HG03135 (cell line): ENCODE results near the gene DNAJC5.
"Not testable (repeated sequence)": the region's sequence is repeated elsewhere in the genome, so short reads cannot be mapped to it uniquely, and the experiment has no call there.

ENCODE experiments used
- ATAC-seq: cut with Tn5 transposase; IDR thresholded peaks from one replicate; pipeline ENCODE4 v1.9.1; 2021; ENCODE audit warnings: mild to moderate bottlenecking, moderate library complexity; ENCODE audit not compliant: unreplicated experiment

Gene DNAJC5

DNA sequence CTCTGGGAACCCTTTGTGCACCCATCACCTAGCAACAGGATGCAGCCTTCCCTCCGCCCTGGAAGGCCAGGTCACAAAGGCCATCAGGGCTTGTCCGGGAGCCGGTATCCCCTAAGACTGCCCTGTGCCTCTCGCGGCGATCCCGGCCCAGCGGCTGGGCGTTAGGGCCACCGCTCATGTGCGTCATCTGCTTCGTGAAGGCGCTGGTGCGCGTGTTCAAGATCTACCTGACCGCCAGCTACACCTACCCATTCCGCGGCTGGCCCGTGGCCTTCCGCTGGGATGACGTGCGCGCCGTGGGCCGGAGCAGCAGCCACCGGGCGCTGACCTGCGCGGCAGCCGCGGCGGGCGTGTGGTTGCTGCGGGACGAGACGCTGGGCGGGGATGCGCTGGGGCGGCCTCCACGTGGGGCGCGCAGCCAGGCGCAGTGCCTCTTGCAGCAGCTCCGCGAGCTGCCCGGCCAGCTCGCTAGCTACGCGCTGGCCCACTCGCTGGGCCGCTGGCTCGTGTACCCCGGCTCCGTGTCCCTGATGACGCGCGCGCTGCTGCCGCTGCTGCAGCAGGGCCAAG lies 33.5 kb upstream of the DNAJC5 start, which contains the start of gene ABHD16B:
Gene ABHD16B, plus strand, starts transcription at position 134 of the 570 bp plus-strand sequence. Its CDS starts 43 bp downstream, at position 177.
- no peak for ATAC-seq

DNA sequence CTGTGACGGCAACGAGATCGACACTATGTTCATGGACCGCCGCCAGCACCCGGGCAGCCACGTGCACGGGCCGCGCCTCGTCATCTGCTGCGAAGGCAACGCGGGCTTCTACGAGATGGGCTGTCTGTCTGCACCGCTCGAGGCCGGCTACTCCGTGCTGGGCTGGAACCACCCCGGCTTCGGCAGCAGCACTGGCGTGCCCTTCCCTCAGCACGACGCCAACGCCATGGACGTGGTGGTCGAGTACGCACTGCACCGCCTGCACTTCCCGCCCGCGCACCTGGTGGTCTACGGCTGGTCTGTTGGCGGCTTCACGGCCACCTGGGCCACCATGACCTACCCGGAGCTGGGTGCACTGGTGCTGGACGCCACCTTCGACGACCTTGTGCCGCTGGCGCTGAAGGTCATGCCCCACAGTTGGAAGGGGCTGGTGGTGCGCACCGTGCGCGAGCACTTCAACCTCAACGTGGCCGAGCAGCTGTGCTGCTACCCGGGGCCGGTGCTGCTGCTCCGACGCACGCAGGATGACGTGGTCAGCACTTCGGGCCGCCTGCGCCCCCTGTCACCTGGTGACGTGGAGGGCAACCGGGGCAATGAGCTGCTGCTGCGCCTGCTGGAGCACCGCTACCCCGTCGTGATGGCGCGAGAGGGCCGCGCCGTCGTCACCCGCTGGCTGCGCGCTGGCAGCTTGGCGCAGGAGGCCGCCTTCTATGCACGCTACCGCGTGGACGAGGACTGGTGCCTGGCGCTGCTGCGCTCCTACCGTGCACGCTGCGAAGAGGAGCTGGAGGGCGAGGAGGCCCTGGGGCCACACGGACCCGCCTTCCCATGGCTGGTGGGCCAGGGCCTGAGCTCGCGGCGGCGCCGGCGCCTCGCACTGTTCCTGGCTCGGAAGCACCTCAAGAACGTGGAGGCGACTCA lies 32.7 kb upstream of the DNAJC5 start:
- ATAC-seq: no peak

DNA sequence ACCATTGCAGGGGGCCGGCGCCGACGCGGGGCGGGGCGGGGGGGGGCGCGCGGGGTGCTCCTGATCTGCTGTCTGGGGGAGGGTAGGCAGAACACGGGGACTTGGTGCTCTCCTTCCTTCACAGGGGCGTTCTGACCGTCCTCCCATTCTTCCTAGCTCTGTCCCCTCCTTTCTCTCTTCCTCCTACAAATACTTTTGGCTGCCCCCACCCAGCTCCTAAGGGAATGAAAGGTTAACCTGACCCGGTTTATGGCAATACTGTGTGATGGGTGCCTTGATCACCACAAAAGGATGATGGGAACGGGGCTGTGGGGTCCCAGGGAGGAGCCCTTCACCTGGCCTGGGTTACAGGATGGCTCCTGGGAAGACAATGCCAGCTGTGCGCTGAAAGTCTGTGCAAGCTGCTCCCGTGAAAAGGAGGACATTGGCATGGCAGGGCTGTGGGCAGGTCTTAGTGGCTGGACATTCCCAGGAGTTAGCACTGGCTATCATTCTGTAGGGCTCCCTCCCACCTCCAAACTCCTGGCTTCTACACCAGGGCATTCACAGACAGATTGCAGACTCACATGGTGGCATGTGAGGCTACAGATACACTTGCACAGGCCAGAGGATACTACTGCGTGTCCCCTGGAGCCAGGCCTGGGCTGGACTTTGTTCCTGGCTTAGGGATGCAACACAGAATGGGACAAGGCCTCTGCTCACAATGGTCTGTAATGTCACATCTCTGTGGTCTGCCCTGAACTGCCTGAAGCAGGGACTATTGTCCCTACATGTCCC lies 31.7 kb upstream of the DNAJC5 start:
- no peak for ATAC-seq

DNA sequence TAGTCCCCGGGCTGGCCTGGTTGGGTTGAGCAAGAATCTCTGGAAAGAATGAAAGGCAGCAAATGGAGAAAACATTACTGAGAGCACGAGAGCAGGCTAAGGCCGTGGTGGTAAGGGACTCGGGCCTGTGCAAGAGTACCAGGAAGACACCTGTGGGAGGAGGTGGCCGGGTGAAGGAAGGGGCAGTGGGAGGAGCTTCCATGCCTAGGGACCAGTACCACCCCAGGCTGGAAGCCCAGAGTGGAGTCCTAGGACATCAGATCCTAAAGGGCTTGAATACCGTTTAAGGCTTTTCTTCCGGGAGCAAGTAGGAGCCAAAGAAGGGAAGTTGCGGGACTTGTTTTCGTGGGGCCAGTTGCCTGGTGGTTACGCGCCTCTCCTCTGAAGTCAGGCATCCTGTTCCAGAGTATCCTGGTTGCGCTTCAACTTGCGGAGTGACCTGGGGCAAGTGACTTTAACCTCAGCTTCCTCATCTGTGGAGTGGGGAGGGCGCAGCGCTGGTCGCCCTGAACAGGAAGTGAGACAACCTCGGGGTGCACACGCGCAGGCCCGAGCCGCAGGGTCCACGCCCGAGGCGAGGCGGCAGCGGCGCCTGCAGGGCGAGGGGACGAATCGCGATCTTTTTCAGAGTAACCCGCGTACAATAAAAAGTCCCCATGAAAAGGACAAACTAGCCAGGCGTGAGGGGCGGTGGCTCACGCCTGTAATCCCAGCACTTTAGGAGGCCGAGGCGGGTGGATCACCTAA lies 31.0 kb upstream of the DNAJC5 start:
- peak; percentile 65 for ATAC-seq

DNA sequence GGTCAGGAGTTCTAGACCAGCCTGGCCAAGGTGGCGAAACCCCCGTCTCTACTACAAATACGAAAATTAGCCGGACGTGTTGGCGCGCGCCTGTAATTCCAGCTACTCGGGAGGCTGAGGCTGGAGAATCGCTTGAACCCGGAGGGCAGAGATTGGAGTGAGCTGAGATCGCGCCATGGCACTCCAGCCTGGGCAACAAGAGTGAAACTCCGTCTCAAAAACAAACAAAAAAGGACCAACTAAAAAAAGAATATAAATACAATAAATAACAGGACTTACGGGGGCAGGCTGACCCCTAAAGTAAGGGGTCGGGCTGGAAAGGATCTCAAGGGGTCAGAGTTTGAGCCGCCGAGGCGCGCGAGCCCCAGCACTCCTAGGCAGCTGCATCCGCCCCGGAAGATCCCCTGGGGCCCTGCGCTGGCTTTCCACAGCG lies 30.4 kb upstream of the DNAJC5 start:
- no peak for ATAC-seq

DNA sequence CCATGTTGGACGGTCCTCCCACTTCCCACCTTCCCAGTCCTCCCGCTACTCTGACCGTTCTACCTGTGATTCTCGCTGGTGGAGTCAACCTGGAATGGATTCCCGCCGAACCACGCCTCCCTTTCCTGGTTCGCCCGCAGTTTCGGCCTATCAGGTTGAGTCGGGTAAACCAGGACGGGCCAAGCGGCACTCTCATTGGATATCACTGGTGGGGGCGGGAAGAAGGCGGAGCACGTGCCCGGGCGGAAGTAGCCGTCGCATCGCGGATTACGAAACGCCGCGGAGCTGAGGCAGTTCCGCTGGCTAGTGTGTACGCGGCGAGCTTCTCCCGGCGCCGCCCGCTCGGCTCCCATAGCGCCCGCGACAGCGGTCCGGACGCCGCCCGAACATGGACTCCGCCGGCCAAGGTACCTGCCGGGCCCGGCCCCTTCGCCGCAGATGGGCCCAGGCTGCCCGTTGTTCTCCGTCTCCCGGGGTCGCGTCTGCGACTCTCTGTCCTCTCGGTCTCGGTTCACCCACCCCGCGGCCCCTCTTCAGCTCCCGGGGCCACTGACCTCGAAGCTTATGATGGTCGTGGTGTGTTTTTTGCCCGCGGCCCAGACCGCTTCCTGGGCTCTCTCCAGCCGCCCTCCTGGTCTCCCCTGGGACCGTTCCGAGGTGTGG lies 29.8 kb upstream of the DNAJC5 start, which contains the start of gene TPD52L2:
Gene TPD52L2, plus strand, starts transcription at position 293 of the 663 bp plus-strand sequence. Its CDS starts 96 bp downstream, at position 389.
- ATAC-seq: peak; percentile 66

DNA sequence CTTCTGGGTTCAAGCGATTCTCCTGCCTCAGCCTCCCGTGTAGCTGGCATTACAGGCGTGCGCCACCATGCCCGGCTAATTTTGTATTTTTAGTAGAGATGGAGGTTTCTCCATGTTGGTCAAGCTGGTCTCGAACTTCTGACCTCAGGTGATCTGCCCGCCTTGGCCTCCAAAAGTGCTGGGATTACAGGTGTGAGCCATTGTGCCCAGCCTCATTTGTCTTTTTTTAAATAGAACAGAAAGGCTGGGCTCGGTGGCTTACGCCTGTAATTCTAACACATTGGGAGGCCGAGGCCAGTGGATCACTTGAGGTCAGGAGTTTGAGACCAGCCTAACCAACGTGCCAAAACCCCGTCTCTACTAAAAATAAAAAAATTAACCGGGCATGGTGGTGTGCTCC lies 27.9 kb upstream of the DNAJC5 start:
- ATAC-seq: not testable (repeated sequence)

DNA sequence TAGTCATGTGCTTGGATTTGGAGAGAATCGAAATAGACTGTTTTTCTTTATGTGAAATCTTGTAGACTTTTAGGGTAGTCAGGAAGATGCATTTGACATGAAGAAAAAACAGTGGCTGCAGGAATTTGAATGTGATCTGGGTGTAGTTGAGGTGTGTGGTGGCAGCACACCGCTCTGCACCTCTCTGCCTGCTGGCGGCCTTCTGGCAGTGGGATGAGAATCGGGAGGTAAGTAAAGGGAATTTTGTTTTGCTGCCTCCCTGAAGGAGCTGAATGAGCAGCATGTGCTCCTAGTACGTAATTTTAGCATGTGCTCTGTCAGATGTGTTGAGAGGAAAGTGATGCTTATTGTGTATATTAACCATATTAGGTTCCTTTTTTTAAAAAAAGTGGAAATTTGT lies 26.7 kb upstream of the DNAJC5 start:
- ATAC-seq: no peak

DNA sequence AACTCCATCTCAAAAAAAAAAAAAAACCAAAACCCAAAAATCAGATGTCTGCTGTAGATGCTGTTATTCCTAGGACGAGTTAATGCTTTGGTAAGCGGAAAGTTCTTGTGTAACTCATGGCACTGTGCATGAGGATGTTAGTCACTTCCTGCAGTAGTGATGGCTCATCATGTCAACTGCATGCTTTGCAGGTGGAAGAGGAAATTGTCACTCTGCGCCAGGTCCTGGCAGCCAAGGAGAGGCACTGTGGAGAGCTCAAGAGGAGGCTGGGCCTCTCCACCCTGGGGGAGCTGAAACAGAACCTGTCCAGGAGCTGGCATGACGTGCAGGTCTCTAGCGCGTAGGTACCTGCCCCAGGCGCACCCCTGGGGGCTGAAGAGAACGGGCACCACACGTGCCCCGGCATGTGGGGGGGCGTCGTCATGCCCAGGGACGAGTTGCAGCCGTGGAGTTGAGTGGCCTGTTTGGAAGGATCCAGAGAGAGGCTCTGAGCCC lies 21.4 kb upstream of the DNAJC5 start:
- no peak for ATAC-seq

DNA sequence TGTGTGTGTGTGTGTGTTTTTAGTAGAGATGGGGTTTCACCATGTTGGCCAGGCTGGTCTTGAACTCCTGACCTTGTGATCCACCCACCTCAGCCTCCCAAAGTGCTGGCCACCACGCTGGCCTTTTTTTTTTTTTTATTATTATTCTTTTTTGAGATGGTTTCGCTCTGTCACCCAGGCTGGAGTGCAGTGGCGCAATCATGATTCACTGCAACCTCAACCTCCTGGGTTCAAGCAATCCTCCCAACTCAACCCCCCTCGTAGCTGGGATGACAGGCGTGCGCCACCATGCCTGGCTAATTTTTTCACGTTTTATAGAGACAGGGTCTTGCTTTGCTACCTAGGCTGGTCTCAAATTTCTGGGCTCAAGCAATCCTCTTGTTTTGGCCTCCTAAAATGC lies 20.7 kb upstream of the DNAJC5 start:
- ATAC-seq: not testable (repeated sequence)

DNA sequence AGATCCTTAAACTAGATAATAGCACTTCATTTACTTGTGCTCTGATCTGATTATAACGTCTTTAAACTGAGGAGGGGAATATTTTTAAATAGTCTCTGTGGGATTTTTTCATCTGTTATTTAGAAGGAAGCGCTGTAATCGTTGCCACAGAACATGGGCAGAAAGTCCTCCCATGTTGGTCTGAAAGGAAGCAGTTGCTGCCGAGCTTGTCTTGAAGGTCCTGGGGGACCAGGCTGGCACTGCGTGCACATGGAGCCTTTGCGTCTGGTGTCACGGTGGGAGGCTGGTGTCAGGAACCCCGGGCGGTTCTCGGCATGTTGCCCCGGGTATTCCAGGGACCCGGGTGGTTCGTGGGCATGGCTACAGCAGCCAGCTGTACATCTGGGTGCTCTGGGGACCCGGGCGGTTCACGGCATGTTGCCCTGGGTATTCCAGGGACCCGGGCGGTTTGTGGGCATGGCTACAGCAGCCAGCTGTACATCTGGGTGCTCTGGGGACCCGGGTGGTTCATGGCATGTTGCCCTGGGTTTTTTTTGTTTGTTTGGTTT lies 18.4 kb upstream of the DNAJC5 start:
- ATAC-seq: no peak

DNA sequence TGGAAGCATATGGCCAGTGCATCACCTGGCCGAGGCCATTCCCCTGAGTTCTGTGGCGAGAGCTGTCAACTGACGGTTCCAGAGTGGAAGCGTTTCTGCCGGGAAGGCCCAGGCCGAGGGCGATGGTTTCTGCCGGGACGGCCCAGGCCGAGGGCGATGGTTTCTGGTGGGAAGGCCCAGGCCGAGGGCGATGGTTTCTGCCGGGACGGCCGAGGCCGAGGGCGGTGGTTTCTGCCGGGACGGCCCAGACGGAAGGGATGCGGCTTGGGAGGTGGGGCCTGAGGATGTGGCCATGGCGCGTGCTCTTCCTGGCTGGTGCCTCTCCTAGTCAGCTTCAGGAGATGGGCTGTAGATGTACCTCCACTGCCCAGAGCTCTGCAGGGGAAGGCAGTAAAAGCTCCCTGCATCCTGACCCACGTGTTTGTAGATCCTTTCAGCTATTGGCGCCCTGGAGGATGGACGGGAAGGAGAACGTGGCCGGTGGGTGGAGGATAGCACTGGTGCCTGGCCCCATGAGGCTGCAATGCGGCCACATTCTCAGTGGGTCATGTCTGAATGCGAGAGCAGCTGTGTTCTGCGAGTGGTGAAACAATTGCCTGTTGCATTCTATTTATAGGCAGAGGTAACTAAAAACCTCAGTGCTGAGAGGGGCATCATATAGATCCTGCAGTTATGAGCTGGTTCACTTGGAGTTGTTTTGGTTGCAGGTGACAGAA lies 17.0 kb upstream of the DNAJC5 start:
- no peak for ATAC-seq

DNA sequence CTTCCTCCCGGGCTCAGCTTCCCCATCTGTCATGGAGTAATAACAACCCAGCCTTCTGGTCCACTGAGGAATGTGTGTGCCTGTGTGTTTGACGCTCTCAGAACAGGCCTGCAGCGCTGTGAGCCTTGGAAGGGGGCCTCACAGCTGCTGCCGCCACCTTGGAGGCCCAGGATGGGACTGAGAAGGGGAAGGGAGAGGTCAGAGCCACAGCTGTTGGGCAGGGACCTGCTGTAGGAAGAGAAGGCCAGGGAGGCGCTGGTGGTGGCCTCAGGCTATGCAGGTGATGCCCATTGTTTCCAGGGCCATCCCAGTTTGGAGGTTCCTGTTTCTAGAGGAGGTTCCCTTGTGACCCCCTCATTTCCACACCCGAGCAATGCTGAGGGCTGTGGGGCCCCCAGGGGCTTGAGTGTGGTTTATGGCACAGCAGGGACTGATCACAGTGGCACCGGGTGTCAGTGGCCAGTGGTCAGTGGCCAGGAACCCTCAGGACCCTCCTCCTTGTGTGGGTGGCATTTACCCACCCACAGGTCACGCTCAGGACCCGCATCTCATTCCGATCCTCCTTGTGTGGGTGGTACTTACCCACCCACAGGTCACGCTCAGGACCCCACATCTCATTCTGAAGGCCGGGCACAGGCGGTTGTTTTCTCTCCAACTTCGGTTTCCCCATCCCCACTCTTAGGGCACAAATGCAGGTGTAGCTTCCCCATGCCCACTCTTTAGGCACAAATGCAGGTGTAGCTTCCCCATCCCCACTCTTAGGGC lies 15.8 kb upstream of the DNAJC5 start:
- no peak for ATAC-seq

DNA sequence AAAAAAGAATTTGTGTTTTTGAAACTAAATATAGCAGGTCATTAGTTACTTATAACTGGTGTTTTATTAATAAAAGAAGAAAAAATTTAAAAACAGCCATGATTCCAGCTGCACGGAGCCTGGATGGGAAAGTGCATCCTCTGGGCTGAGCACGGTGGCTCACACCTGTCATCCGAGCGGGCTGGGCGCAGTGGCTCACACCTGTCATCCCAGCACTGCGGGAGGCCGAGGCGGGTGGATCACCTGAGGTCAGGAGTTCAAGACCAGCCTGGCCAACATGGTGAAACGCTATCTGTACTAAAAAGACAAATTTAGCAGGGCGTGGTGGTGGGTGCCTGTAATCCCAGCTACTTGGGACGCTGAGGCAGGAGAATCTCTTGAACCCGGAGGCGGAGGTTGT lies 14.0 kb upstream of the DNAJC5 start:
- not testable (repeated sequence) for ATAC-seq

DNA sequence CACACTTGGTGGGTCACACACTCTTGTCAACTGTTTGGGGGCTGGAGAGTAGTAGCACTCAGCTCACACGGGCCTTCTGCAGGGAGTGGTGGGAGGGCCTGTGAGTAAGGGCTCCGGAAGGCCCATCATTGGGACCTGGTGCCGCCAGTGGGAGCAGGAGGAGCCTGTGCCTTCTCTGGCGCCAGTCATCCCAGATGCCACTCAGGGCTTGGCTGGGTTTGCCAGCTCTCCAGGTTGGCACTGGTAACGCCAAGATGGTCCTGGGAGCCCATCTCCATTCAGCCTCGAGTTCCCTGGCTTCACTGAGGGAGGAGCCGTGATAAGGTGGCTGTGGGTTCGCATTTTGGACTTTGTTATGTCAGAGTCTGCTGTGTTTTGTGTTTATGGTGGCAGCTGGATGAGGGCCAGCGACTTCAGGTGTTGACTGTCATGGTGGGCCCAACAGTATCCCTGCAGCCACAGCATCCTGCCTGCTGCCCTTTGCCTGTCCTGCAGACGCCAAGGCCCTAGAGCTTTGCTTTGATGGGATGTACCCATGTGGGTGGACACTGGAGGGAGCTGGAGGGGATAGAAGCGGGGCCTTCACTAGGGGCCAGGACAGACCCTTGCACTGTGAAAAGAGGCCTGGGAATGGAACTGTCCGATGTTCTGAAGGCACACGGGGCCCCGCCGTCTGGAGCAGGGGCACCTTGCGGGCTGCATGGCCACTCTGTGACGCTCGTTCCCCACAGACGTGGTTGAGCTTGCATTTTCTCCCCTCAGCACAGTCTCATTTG lies 13.3 kb upstream of the DNAJC5 start:
- no peak for ATAC-seq

DNA sequence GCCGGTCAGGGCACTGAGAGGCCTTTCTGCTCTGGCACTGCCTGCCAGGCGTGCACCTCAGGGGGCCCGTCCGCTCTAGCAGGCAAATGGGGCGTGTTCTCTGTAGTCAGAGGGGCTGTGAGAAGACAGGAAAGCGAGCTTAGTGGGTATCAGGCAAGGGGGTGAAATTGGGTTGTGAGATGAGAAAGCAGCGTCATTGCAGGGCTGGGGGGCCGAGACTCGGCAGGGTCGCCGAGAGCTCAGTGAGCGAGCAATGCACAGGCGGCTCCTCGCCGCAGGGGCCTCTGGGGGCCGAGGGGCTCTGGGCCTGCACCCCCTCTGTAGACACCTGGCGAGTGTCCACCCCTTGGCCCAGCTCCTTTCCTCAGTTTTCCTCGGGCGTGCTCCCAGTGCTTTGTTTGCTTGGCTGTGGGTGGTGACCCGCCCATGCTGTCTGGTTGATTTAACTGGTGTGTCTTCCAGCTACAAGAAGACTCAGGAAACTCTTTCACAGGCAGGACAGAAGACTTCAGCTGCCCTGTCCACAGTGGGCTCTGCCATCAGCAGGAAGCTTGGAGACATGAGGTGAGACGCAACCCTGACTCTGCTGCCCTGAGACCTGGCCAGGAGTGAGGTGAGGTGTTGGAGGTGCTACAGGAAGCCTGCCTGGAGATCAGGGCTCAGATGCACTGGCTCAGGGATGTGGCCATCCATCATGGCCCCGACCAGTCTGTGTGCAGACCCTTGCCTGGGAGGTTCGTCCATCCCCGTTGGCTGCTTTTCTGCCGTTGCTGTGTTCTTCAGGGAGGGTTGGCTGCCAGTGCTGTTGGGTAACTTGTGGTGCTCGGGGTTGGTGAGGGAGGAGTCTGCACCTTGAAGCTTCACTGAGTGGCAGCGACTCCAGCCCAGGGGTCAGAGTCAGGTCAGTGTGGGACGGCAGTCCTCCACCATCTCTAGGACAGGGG lies 12.4 kb upstream of the DNAJC5 start:
- no peak for ATAC-seq
